ENCODE results near the gene PATJ. TPM values are rescaled to one million over a fixed set of nuclear protein-coding genes. Genes with fewer than 3 reads are reported as not detected.
"Not testable (repeated sequence)": the region's sequence is repeated elsewhere in the genome, so short reads cannot be mapped to it uniquely, and the experiment has no call there.

Gene PATJ
- total RNA-seq, 1 experiment from 2014 or later = 47.3 TPM

GRCh38 chr1:62184336-62184735 is 442.1 kb downstream of the PATJ start:
- H3K27me3 Mint-ChIP-seq (ENCODE audit: low read depth) = no peaks in the 10 kb centered on the region
- H3K27ac Mint-ChIP-seq = peak overlapping the region in 2 of 3 experiments; percentile 96 to 99; a peak in 3 of 7 replicates
- Histone ChIP-seq H3K9ac (ENCODE audit: extremely low read depth, insufficient read length, low read length) (no peak overlapping the region), H3K4me1 (ENCODE audit: insufficient read depth, low read length) (peaks cover 6% of the 10 kb centered on the region; the same call in 1 of the 2 replicates), H3K27ac (ENCODE audit: insufficient read length, low read depth, low read length) (no peak overlapping the region), H2AFZ (ENCODE audit: low read length) (no peak overlapping the region), H3K79me1 (ENCODE audit: insufficient read depth, low read depth, low read length, poor library complexity, severe bottlenecking) (no peaks in the 10 kb centered on the region), H3K23ac (ENCODE audit: insufficient read length, low read depth, low read length) (no peak overlapping the region), H4K8ac (replicated peaks; ENCODE audit: insufficient read length, low read depth, low read length) (no peak overlapping the region), H2BK12ac (ENCODE audit: insufficient read length, low read depth, low read length) (no peak overlapping the region), H3K4ac (ENCODE audit: low read depth, low read length) (no peak overlapping the region), H2BK20ac (ENCODE audit: low read depth, low read length, poor library complexity, severe bottlenecking) (no peak overlapping the region), H4K5ac (ENCODE audit: insufficient read length, low read depth, low read length) (no peak overlapping the region), H3K56ac (ENCODE audit: insufficient read length, low read depth, low read length) (no peak overlapping the region), H3K27me3 (ENCODE audit: insufficient read depth, low read length) (no peaks in the 10 kb centered on the region), H3K79me2 (ENCODE audit: insufficient read depth, low read length) (no peaks in the 10 kb centered on the region), H2AK5ac (ENCODE audit: insufficient read length, low read length) (no peak overlapping the region), H3T11ph (ENCODE audit: low read length) (no peak overlapping the region), H2BK120ac (ENCODE audit: low read depth, low read length, poor library complexity, severe bottlenecking) (no peak overlapping the region), H3K14ac (ENCODE audit: insufficient read depth, low read length) (no peak overlapping the region), H3K4me2 (ENCODE audit: insufficient read depth, insufficient read length, low read length) (no peak overlapping the region), H4K91ac (ENCODE audit: insufficient read length, low read depth, low read length) (no peak overlapping the region), H2BK15ac (ENCODE audit: low read depth, low read length) (no peak overlapping the region), H3K23me2 (ENCODE audit: insufficient read length, low read depth, low read length, poor library complexity, severe bottlenecking) (no peaks in the 10 kb centered on the region), H3K18ac (ENCODE audit: insufficient read length, low read depth, low read length) (no peak overlapping the region), H4K20me1 (ENCODE audit: control insufficient read depth, insufficient read depth, insufficient read length) (no peaks in the 10 kb centered on the region), H3K9me3 (ENCODE audit: control insufficient read depth, low read depth, low read length) (no peaks in the 10 kb centered on the region), H2BK5ac (ENCODE audit: insufficient read length, low read length) (no peak overlapping the region)
- DNase-seq = peak; percentile 5
- TF ChIP-seq, protein P1, sequence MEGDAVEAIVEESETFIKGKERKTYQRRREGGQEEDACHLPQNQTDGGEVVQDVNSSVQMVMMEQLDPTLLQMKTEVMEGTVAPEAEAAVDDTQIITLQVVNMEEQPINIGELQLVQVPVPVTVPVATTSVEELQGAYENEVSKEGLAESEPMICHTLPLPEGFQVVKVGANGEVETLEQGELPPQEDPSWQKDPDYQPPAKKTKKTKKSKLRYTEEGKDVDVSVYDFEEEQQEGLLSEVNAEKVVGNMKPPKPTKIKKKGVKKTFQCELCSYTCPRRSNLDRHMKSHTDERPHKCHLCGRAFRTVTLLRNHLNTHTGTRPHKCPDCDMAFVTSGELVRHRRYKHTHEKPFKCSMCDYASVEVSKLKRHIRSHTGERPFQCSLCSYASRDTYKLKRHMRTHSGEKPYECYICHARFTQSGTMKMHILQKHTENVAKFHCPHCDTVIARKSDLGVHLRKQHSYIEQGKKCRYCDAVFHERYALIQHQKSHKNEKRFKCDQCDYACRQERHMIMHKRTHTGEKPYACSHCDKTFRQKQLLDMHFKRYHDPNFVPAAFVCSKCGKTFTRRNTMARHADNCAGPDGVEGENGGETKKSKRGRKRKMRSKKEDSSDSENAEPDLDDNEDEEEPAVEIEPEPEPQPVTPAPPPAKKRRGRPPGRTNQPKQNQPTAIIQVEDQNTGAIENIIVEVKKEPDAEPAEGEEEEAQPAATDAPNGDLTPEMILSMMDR (conservative IDR thresholded peaks at IDR 0.05) = no peak
- WGBS (ENCODE audit: extremely low coverage, insufficient read length, low lambda C conversion rate) = no CpG with 5 or more reads among the region's 7 CpGs
- H3K4me1 Mint-ChIP-seq = peaks cover 52 to 53% of the 10 kb centered on the region in 2 experiments
- no peaks in the 10 kb centered on the region; a peak in 2 of 7 replicates for H3K36me3 Mint-ChIP-seq (ENCODE audit: insufficient read depth in 1 of 3, low read depth in 3 of 3)
- peak overlapping the region in 1 of 2 experiments; percentile 11; a peak in 1 of 5 replicates for H3K4me3 Mint-ChIP-seq
- H3K9me3 Mint-ChIP-seq = no peaks in the 10 kb centered on the region

DNA sequence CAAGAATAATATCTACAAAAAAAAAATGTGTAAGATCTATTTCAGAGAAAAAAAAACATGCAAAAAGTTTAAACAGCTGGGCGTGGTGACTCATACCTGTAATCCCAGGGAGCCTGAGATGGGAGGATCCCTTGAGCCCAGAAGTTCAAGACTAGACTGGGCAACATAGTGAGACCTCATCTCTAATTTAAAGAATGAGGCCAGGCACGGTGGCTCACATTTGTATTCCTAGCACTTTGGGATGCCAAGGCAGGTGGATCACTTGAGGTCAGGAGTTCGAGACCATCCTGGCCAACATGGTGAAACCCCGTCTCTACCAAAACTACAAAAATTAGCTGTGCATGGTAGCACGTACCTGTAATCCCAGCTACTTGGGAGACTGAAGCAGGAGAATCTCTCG is 443.0 kb downstream of the PATJ start:
- no CpG with 5 or more reads among the region's 6 CpGs for WGBS (ENCODE audit: extremely low coverage, insufficient read length, low lambda C conversion rate)
- not testable (repeated sequence) for H3K18ac ChIP-seq (ENCODE audit: insufficient read length, low read depth, low read length)

More for the DNA sequence above, 443.0 kb downstream of the PATJ start:
- H3K14ac ChIP-seq (ENCODE audit: insufficient read depth, low read length); H2BK5ac ChIP-seq (ENCODE audit: insufficient read length, low read length); H3K23ac ChIP-seq (ENCODE audit: insufficient read length, low read depth, low read length); H3K9me3 ChIP-seq (ENCODE audit: control insufficient read depth, low read depth, low read length); H3K27me3 Mint-ChIP-seq (ENCODE audit: low read depth); H2BK120ac ChIP-seq (ENCODE audit: low read depth, low read length, poor library complexity, severe bottlenecking); H2AFZ ChIP-seq (ENCODE audit: low read length); H4K5ac ChIP-seq (ENCODE audit: insufficient read length, low read depth, low read length); H3K79me2 ChIP-seq (ENCODE audit: insufficient read depth, low read length); H4K91ac ChIP-seq (ENCODE audit: insufficient read length, low read depth, low read length); H3K9me3 Mint-ChIP-seq; H2BK15ac ChIP-seq (ENCODE audit: low read depth, low read length); H3K27me3 ChIP-seq (ENCODE audit: insufficient read depth, low read length); H3K27ac ChIP-seq (ENCODE audit: insufficient read length, low read depth, low read length); H3K4ac ChIP-seq (ENCODE audit: low read depth, low read length); H3K27ac Mint-ChIP-seq; H2BK20ac ChIP-seq (ENCODE audit: low read depth, low read length, poor library complexity, severe bottlenecking); H3K23me2 ChIP-seq (ENCODE audit: insufficient read length, low read depth, low read length, poor library complexity, severe bottlenecking); H3K56ac ChIP-seq (ENCODE audit: insufficient read length, low read depth, low read length); H4K8ac ChIP-seq (replicated peaks; ENCODE audit: insufficient read length, low read depth, low read length); H4K20me1 ChIP-seq (ENCODE audit: control insufficient read depth, insufficient read depth, insufficient read length); H3K4me2 ChIP-seq (ENCODE audit: insufficient read depth, insufficient read length, low read length); H3K36me3 Mint-ChIP-seq (ENCODE audit: insufficient read depth in 1 of 3, low read depth in 3 of 3); H3K79me1 ChIP-seq (ENCODE audit: insufficient read depth, low read depth, low read length, poor library complexity, severe bottlenecking); H3K4me1 ChIP-seq (ENCODE audit: insufficient read depth, low read length); H3K4me3 Mint-ChIP-seq; H3T11ph ChIP-seq (ENCODE audit: low read length); H2BK12ac ChIP-seq (ENCODE audit: insufficient read length, low read depth, low read length); H2AK5ac ChIP-seq (ENCODE audit: insufficient read length, low read length); H3K9ac ChIP-seq (ENCODE audit: extremely low read depth, insufficient read length, low read length): not testable (repeated sequence)
- DNase-seq = peak; percentile 4
- peaks cover 43 to 44% of the 10 kb centered on the region in 2 experiments for H3K4me1 Mint-ChIP-seq

Measured in H9 (cell line).